GDM1 (cell line): Measurements from ENCODE around the gene PCDHB16.
"Not testable (repeated sequence)": the region's sequence is repeated elsewhere in the genome, so short reads cannot be mapped to it uniquely, and the experiment has no call there.

Source experiments
- DNase-seq: peaks from one replicate; lab custom pipeline; 2025; lab: John Stamatoyannopoulos, UW

The PCDHB16 gene

GRCh38 chr5:141182248-141182647 is at the start of gene PCDHB16:
TSS of gene PCDHB16 (plus strand) at chr5:141182387. CDS start at chr5:141182560, 173 bp downstream.
- DNase-seq: no peak

GRCh38 chr5:141135030-141135717 is 47.0 kb upstream of the PCDHB16 start, which contains the start of gene PCDHB5:
TSS of gene PCDHB5 (plus strand) at chr5:141135206. CDS start at chr5:141135435, 229 bp downstream.
- no peak for DNase-seq

- no peak for DNase-seq
Measured at GRCh38 chr5:141135718-141136266, 46.4 kb upstream of the PCDHB16 start.

- DNase-seq: not testable (repeated sequence)
Measured at GRCh38 chr5:141137346-141137745, 44.8 kb upstream of the PCDHB16 start.

- no peak for DNase-seq
Measured at GRCh38 chr5:141149812-141150211, 32.4 kb upstream of the PCDHB16 start, which contains the start of gene PCDHB6. TSS of gene PCDHB6 (plus strand) at chr5:141150057. CDS start at chr5:141150258, 201 bp downstream.

GRCh38 chr5:141150224-141150992 is 31.8 kb upstream of the PCDHB16 start:
- no peak for DNase-seq

GRCh38 chr5:141150993-141151325 is 31.2 kb upstream of the PCDHB16 start:
- DNase-seq: no peak

- DNase-seq: not testable (repeated sequence)
Measured at GRCh38 chr5:141151632-141152031, 30.6 kb upstream of the PCDHB16 start.

- not testable (repeated sequence) for DNase-seq
Measured at GRCh38 chr5:141152096-141152495, 30.1 kb upstream of the PCDHB16 start.

- no peak for DNase-seq
Measured at GRCh38 chr5:141155540-141156374, 26.4 kb upstream of the PCDHB16 start.

- DNase-seq: not testable (repeated sequence)
Measured at GRCh38 chr5:141157356-141157755, 24.8 kb upstream of the PCDHB16 start.

GRCh38 chr5:141157901-141158300 is 24.3 kb upstream of the PCDHB16 start:
- DNase-seq: not testable (repeated sequence)

GRCh38 chr5:141172381-141173204 is 9.6 kb upstream of the PCDHB16 start, which contains the start of gene PCDHB7:
TSS of gene PCDHB7 (plus strand) at chr5:141172644. CDS start at chr5:141172836, 192 bp downstream.
- no peak for DNase-seq

GRCh38 chr5:141174291-141175104 is 7.7 kb upstream of the PCDHB16 start:
- not testable (repeated sequence) for DNase-seq

- no peak for DNase-seq
Measured at GRCh38 chr5:141175933-141176332, 6.3 kb upstream of the PCDHB16 start.

GRCh38 chr5:141177577-141178191 is 4.5 kb upstream of the PCDHB16 start, which contains the start of gene PCDHB8:
TSS of gene PCDHB8 (plus strand) at chr5:141177790. CDS start at chr5:141178035, 245 bp downstream.
- DNase-seq: not testable (repeated sequence)

- DNase-seq: not testable (repeated sequence)
Measured at GRCh38 chr5:141179371-141179770, 2.8 kb upstream of the PCDHB16 start.

GRCh38 chr5:141179876-141180275 is 2.3 kb upstream of the PCDHB16 start:
- not testable (repeated sequence) for DNase-seq

GRCh38 chr5:141180313-141180712 is 1.9 kb upstream of the PCDHB16 start:
- DNase-seq: no peak
